NT2/D1 (cell line): ENCODE measurements around the gene TBCD.

Source experiments
- DNase-seq: peaks from one replicate; pipeline ENCODE4 v3.0.0-alpha.2; 2011; ENCODE audit warnings: low read depth, low spot score
- H3K27me3 ChIP-seq: 2 replicates; pipeline ENCODE4 v1.6.0; 2011; ENCODE audit warnings: mild to moderate bottlenecking; ENCODE audit not compliant: insufficient read length, insufficient read depth
- H3K36me3 ChIP-seq: 2 replicates; pipeline ENCODE4 v1.6.1; 2011; ENCODE audit warnings: mild to moderate bottlenecking, low read length, mixed read lengths; ENCODE audit not compliant: insufficient read depth, insufficient read length
- H3K4me1 ChIP-seq: 2 replicates; pipeline ENCODE4 v1.5.1; 2011; ENCODE audit not compliant: insufficient read depth, insufficient read length
- H3K4me3 ChIP-seq: 2 replicates; pipeline ENCODE4 v1.5.1; 2011; ENCODE audit warnings: low read depth; ENCODE audit not compliant: insufficient read length
- H3K9ac ChIP-seq: 2 replicates; pipeline ENCODE4 v1.6.0; 2011; ENCODE audit warnings: low read depth; ENCODE audit not compliant: insufficient read length
- H3K9me3 ChIP-seq: 2 replicates; pipeline ENCODE4 v1.5.1; 2011; ENCODE audit warnings: mild to moderate bottlenecking, low read length; ENCODE audit not compliant: insufficient read depth
- SUZ12 ChIP-seq: IDR thresholded peaks from 2 replicates; pipeline ENCODE4 v1.6.1; 2011; ENCODE audit not compliant: insufficient read length, insufficient read depth; ENCODE audit errors: extremely low read depth
- YY1 ChIP-seq: IDR thresholded peaks from 2 replicates; pipeline ENCODE4 v1.6.1; 2011; ENCODE audit not compliant: insufficient read length, insufficient read depth
- ZNF274 ChIP-seq: IDR thresholded peaks from 2 replicates; pipeline ENCODE4 v1.6.1; 2011; ENCODE audit warnings: mild to moderate bottlenecking, low read depth, low read length

Gene TBCD

DNA sequence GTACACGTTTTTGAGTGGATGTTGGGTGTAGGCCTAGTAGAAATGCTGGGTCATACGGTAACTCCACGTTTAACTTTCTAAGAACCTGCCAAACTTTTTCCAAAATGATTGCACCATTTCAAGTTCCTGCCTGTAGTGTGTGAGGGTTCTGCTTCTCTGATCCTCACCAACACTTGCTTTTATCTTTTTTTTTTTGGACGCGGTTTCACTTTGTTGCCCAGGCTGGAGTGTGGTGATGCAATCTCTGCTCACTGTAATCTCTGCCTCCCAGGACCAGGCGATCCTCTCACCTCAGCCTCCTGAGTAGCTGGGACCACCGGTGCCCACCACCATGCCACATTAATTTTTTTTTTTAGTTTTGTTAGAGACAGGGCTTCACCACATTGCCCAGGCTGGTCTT lies 64.5 kb downstream of the TBCD start:
- Histone ChIP-seq H3K9ac (no peak overlapping the region), H3K27me3 (no peaks in the 10 kb centered on the region), H3K4me3 (no peak overlapping the region), H3K36me3 (peaks cover 68% of the 10 kb centered on the region), H3K4me1 (no peaks in the 10 kb centered on the region), H3K9me3 (peaks cover 36% of the 10 kb centered on the region)
- TF ChIP-seq YY1: no peak
- TF ChIP-seq SUZ12: no peak
- no peak for TF ChIP-seq ZNF274
- no peak for DNase-seq

DNA sequence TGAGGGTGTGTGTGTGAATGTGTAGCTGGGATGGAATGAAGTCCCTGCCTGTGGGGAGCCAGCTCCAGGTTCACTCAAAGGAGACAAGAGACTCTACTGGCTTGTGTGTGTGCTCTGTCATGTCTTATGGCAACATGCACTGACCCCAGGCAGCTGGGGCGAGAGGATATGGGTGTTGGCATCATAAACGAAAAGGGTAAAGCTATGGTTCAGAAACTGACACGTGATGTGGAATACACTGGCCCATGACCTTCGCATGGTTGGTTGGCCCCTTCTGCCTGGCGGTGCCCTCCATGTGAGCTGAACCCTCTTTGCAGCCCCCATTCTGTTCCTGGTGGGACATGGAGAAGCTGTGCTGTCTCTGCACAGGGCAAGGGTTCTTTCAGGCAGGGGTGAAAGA lies 66.1 kb downstream of the TBCD start:
- Histone ChIP-seq H3K27me3 (no peaks in the 10 kb centered on the region), H3K4me1 (peaks cover 5% of the 10 kb centered on the region), H3K4me3 (no peak overlapping the region), H3K9me3 (peaks cover 41% of the 10 kb centered on the region), H3K36me3 (peaks cover 56% of the 10 kb centered on the region), H3K9ac (no peak overlapping the region)
- TF ChIP-seq ZNF274 (no peak), SUZ12 (no peak), YY1 (no peak)
- no peak for DNase-seq

- Histone ChIP-seq H3K9ac (no peak overlapping the region), H3K36me3 (peaks cover 40% of the 10 kb centered on the region), H3K9me3 (peaks cover 41% of the 10 kb centered on the region), H3K4me1 (peaks cover 7% of the 10 kb centered on the region), H3K4me3 (no peak overlapping the region), H3K27me3 (no peaks in the 10 kb centered on the region)
- DNase-seq: peak; percentile 30
- TF ChIP-seq ZNF274 (no peak), SUZ12 (no peak), YY1 (no peak)
These were observed 68.7 kb downstream of the TBCD start for GRCh38 chr17:82820278-82821251.

- H3K9ac ChIP-seq: no peak overlapping the region
- H3K9me3 ChIP-seq: peaks cover 41% of the 10 kb centered on the region
- H3K4me3 ChIP-seq: no peak overlapping the region
- H3K36me3 ChIP-seq: peaks cover 30% of the 10 kb centered on the region
- H3K27me3 ChIP-seq: no peaks in the 10 kb centered on the region
- DNase-seq: no peak
- peaks cover 7% of the 10 kb centered on the region for H3K4me1 ChIP-seq
- no peak for TF ChIP-seq SUZ12
- no peak for TF ChIP-seq YY1
- no peak for TF ChIP-seq ZNF274
These were observed 69.7 kb downstream of the TBCD start for GRCh38 chr17:82821554-82821953.

DNA sequence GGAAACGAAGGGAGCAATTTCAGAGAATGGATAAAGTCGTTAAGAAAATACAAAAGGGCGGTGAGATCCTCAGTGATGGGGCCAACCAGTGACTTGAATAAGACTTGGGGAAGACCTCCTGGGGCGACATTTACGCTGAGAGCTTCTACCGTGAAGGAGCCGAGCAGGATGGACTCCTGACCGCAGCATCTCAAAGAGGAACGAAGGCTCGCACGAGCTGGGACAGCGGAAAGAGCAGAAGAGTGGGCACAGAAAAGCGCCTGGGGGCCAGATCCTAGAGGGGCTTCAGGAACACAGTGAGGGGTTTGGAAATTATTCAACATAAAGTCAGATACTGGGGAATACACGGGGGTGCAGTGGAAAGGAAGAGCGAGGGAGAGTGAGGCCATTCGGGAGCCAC lies 70.4 kb downstream of the TBCD start:
- Histone ChIP-seq H3K27me3 (no peaks in the 10 kb centered on the region), H3K9me3 (peaks cover 41% of the 10 kb centered on the region), H3K4me1 (peaks cover 7% of the 10 kb centered on the region), H3K36me3 (peaks cover 29% of the 10 kb centered on the region), H3K4me3 (no peak overlapping the region), H3K9ac (no peak overlapping the region)
- no peak for DNase-seq
- TF ChIP-seq ZNF274 (no peak), YY1 (no peak), SUZ12 (no peak)

DNA sequence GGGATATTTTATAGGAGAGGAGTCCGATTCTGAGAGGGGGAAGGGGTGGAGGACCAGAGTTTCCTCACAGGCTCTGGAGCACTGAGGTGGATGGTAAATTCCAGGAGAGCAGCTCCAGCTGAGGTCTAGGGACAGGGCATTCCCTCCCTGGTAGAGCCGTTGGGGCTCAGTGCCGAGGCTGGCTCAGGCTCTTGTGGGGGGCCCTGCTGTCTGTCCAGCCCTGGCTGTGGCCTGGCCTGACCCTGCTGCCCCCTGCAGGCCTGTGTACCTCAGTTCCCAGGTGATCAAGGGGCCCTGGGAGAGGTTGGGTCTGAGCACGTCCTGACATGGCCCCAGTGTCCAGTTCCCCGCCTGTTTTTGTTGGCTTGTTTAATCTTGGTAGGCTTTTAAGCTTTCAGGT lies 71.1 kb downstream of the TBCD start:
- Histone ChIP-seq H3K27me3 (no peaks in the 10 kb centered on the region), H3K9me3 (peaks cover 37% of the 10 kb centered on the region), H3K4me3 (no peak overlapping the region), H3K36me3 (peaks cover 29% of the 10 kb centered on the region), H3K4me1 (peaks cover 7% of the 10 kb centered on the region), H3K9ac (no peak overlapping the region)
- TF ChIP-seq ZNF274: no peak
- TF ChIP-seq SUZ12: no peak
- TF ChIP-seq YY1: no peak
- DNase-seq: no peak

- peaks cover 33% of the 10 kb centered on the region for H3K36me3 ChIP-seq
- no peak overlapping the region for H3K9ac ChIP-seq
- peaks cover 12% of the 10 kb centered on the region; the same call in 1 of the 2 replicates for H3K9me3 ChIP-seq
- no peak overlapping the region for H3K4me3 ChIP-seq
- peaks cover 12% of the 10 kb centered on the region for H3K4me1 ChIP-seq
- no peaks in the 10 kb centered on the region for H3K27me3 ChIP-seq
- DNase-seq: no peak
- no peak for TF ChIP-seq SUZ12
These were observed 73.8 kb downstream of the TBCD start for GRCh38 chr17:82825540-82826124.
